GM21529 (cell line): ENCODE results near the gene NKD2.
"Not testable (repeated sequence)": the region's sequence is repeated elsewhere in the genome, so short reads cannot be mapped to it uniquely, and the experiment has no call there.

Experiments
- ATAC-seq: cut with Tn5 transposase; IDR thresholded peaks from one replicate; pipeline ENCODE4 v1.9.1; 2021; ENCODE audit not compliant: unreplicated experiment

NKD2 gene

DNA sequence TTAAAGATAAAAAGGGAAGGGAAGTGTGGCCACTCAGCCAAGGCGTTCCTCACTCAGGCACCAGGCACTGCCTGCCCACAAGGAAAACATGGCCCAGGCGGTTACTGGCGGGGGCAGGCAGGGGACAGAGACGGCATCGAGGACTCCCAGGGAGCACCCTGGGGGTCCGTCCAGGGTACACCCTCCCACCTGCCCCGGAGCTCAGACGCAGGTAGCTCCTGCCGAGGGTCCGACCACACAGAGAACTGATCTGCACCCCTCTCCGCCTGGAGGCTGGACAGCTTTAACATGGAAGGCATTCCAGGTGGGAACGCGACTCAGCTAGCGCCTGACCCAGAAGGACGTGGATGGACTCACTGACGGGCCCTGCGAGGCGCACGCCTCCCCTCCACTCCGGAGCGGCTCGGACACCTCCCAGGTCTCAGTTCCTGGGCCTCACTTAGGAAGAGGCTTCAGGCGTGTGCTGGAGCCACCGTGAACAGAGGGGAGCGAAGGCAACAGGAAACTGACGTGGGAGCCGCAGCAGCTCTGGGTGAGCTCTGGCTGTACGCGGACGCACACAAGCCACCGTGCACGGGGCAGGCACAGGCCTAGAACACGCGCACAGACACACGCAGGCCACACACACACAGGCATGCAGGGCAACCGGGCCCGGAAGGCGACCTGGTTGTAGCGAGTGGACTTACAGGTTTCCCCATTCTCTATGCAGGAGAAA lies 47.5 kb downstream of the NKD2 start:
- ATAC-seq: no peak

- ATAC-seq: no peak
Observed at GRCh38 chr5:1056611-1057484, 48.2 kb downstream of the NKD2 start.

GRCh38 chr5:1057485-1058082 lies 49.0 kb downstream of the NKD2 start:
- no peak for ATAC-seq

GRCh38 chr5:1058083-1058945 lies 49.7 kb downstream of the NKD2 start:
- no peak for ATAC-seq

DNA sequence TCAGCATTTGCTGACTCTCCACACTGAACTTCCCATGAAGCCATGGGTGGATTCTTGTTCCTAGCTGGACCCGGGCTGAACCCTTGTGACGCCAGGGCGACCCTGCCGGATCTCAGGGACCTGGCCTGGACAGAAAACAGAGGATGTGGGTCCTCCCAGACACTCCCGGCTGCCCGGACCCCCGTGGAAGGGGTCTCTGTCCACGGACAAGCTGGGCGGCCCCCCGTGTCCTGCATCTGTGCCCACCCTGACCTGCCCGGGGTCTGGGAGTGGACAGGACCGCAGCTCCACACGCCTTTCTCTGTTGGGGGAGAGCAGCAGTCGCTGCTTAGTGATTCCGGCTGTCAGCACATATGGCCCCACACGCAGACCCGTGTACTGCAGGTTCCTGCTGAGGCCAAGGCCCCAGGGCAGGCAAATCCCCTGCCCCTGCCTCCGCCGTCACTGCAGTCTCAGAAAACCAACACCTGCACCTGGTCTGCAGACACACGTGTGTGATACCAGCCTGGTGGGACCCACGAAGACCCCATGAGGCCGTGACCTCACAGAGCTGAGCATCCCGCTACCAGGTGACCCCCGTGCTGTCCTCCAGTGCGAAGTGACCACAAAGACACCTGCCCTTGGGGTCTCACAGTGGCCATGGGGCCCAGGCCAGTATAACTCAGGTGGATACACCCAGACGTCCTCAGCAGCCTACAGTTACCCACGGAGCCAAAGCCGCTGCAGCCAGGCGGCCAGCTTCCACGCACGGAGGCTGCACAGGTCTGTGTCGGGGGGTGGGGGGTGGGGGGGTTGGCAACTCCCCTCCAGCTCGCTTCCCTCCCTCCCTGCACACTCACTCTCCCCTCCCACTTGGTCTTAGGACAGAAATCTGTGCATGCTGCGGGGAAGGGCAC lies 50.6 kb downstream of the NKD2 start:
- no peak for ATAC-seq

DNA sequence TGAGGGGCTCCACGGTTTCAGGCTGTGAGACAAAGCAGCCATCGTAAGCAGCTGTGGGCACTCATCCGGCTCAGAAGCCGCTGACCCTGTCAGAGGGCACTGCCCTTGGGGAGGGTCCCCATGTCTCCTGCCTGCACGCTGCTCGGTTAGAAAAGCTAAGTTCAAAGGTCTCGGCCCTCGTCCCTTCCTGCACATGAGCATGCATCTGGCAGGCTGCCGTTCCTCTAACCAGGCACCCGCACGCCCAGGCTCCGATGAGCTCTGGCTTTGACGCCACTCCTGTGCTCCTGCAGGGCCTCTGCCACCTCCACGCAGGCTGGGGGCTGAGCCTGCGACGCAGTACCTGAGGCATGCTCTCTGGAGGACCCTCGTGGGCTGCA lies 51.3 kb downstream of the NKD2 start:
- no peak for ATAC-seq

DNA sequence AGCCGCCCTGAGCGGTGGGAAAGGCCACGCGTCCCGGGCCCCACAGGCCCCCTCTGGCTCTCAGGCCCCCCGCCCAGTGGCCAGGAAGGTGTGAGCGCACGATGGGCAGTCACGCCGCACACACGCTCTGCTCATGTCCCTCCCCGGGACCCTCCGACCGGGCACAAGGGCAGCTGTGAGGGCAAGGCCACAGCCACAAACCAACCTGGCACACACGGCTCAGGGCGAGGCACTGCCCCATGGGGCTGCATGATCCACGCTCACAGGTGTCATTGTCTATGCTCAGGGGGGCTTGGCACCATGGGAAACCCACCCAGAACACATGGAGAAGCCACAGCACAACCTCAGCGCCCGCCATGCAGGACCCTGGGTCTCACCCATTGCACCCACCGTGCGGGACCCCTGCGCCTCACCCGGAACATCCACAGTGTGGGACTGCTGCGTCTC lies 52.0 kb downstream of the NKD2 start:
- ATAC-seq: no peak

- ATAC-seq: not testable (repeated sequence)
Observed at GRCh38 chr5:1061292-1061691, 52.7 kb downstream of the NKD2 start.

GRCh38 chr5:1061916-1062315 lies 53.3 kb downstream of the NKD2 start:
- no peak for ATAC-seq

DNA sequence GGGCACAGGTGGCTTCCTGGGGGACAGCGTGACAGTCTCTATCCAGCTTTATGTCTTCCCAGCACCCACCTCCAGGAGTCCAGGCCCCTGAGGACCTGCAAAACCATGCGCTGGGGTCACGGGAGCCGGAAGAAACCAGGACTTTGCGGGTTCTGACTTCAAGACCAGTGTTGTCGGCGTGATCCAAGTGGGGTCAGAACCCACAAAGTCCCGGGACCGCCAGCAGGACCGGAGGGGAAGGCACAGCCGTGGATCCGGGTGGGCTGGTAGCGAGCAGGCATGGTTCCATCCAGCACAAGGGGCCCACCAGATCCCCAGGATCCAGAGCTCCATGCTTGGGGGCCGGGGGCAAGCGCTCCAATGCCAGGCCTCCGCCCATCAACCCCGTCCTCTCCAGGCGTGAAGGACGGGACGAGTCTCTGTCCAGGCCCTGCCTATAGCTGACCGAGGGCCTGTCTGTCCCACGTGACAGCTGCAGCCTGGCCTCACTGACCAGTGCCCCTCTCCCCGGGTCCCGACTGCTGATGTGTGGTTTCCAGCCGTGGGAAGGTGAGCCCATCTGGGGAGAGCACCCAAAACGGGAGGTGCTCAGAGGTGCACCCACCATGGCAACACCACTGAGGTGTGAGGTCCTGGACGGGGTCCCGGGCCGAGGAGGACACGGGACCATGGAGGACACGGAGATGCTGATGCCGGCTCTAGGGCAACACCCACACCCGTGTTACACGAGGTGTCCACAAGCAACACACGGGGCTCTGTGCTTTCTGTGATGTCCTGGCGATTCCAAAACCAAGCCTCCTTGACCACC lies 54.4 kb downstream of the NKD2 start:
- ATAC-seq: no peak

GRCh38 chr5:1063661-1064382 lies 55.2 kb downstream of the NKD2 start:
- ATAC-seq: no peak

DNA sequence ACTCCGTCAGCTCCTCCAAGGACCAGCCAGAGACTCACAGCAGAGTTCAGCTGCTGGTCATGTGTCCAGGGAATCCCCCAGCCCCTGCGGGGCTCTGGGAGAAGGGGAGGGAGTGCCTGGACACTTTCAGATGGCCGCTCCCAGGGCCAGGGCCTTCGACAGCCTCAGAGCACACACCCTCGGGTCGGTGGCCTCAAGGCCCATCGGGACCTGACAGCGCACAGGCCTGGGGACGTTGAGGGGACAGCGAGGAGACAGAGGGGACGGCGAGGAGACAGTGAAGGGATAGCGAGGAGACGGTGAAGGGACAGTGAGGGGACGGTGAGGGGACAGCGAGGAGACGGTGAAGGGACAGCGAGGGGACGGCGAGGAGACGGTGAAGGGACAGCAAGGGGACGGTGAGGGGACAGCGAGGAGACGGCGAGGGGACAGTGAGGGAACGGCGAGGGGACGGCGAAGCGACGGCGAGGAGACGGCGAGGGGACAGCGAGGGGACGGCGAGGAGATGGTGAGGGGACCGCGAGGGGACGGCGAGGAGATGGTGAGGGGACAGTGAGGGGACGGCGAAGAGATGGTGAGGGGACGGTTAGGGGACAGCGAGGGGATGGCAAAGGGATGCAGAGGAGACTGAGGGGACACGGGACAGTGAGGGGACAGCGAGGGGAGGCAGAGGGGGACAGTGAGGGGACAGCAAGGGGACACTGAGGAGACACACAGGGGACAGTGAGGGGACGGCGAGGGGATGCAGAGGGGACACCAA lies 56.0 kb downstream of the NKD2 start:
- ATAC-seq: no peak

DNA sequence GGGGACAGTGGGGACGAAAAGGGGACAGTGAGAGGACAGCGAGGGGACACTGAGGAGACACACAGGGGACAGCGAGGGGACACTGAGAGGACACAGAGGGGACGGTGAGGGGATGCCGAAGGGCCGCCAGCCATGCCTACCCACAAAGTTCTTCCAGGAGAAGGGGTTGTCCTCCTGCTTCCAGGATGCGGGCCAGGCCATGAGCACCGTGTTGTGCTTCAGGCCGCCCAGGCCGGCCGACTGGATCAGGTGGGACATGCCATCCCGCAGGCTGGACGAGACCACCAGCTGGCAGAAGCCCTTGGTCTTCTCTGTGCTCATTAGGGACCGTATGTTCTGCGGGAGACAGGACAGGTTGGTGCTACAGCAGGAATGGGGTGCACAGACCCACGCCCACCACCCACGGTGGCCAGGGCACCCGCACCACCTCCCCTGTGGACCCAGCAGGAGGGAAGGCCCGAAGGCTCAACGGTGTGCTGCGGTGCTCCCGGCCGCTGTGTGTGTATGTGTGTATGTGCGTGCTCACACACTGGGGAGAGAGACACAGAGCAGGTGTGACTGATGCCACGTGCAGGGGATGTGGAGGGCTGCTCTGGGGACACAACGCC lies 56.6 kb downstream of the NKD2 start:
- no peak for ATAC-seq

- ATAC-seq: no peak
Observed at GRCh38 chr5:1065891-1066650, 57.5 kb downstream of the NKD2 start.

DNA sequence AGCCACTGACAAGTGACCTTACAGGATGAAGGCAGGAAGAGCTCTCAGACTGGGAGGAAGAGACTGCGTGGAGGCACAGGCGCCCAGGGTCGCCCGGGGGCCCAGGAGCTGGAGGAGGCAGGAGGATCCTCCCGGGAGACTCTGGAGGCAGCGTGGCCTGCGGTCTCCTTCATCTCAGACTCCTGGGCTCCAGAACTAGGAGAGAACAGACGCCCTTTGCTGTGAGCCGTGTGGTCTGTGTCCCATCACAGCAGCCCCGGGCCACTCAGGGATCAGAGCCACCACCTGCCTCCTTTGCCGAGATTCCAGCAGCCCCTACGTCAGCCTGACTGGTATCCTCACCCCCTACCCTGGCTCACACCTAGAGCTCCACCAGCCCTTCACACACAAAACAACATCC lies 58.1 kb downstream of the NKD2 start:
- no peak for ATAC-seq
